ENCODE results near the gene EME2.

The EME2 gene

GRCh38 chr16:1810536-1810935 is 37.9 kb downstream of the EME2 start:
- no peaks in the 10 kb centered on the region for H3K79me2 ChIP-seq (ENCODE audit: insufficient read depth, low read length)
- no peak for DNase-seq
- no peak overlapping the region for H2AFZ ChIP-seq (ENCODE audit: low read depth, low read length)
- H3K9ac ChIP-seq (ENCODE audit: low read depth, low read length) = no peak overlapping the region
- H3K27ac ChIP-seq (ENCODE audit: low read length) = no peak overlapping the region
- no peaks in the 10 kb centered on the region for H4K20me1 ChIP-seq (ENCODE audit: insufficient read depth, low read length)
- peaks cover 55% of the 10 kb centered on the region for H3K36me3 ChIP-seq (ENCODE audit: insufficient read depth, low read length)
- no peak overlapping the region for H3K4me3 ChIP-seq (ENCODE audit: low read depth in 1 of 2, low read length in 2 of 2)
- ATAC-seq (ENCODE audit: insufficient read depth, low read depth) = no peak
- no peaks in the 10 kb centered on the region for H3K4me1 ChIP-seq (ENCODE audit: insufficient read depth, low read length)
- TF ChIP-seq EZH2 (IDR thresholded peaks at IDR 0.05; ENCODE audit: borderline replicate concordance, low read depth, low read length, severe bottlenecking) (no peak), CTCF (IDR thresholded peaks at IDR 0.05; ENCODE audit: borderline replicate concordance, extremely low read depth, low read length, poor library complexity, severe bottlenecking) (no peak)
- H3K27me3 ChIP-seq (ENCODE audit: insufficient read depth, low read length, poor library complexity) = no peaks in the 10 kb centered on the region
- no peak overlapping the region for H3K4me2 ChIP-seq (ENCODE audit: insufficient read depth, low read length)
- H3K9me3 ChIP-seq (ENCODE audit: insufficient read depth, low read length, severe bottlenecking) = no peaks in the 10 kb centered on the region

GRCh38 chr16:1812732-1813163 is 40.1 kb downstream of the EME2 start:
- Histone ChIP-seq H3K9me3 (ENCODE audit: insufficient read depth, low read length, severe bottlenecking) (no peaks in the 10 kb centered on the region), H2AFZ (ENCODE audit: low read depth, low read length) (no peak overlapping the region), H3K27ac (ENCODE audit: low read length) (no peak overlapping the region), H4K20me1 (ENCODE audit: insufficient read depth, low read length) (no peaks in the 10 kb centered on the region), H3K79me2 (ENCODE audit: insufficient read depth, low read length) (no peaks in the 10 kb centered on the region), H3K27me3 (ENCODE audit: insufficient read depth, low read length, poor library complexity) (no peaks in the 10 kb centered on the region), H3K4me1 (ENCODE audit: insufficient read depth, low read length) (no peaks in the 10 kb centered on the region), H3K36me3 (ENCODE audit: insufficient read depth, low read length) (peaks cover 62% of the 10 kb centered on the region), H3K9ac (ENCODE audit: low read depth, low read length) (no peak overlapping the region), H3K4me3 (ENCODE audit: low read depth in 1 of 2, low read length in 2 of 2) (no peak overlapping the region), H3K4me2 (ENCODE audit: insufficient read depth, low read length) (no peak overlapping the region)
- TF ChIP-seq EZH2 (IDR thresholded peaks at IDR 0.05; ENCODE audit: borderline replicate concordance, low read depth, low read length, severe bottlenecking) (no peak), CTCF (IDR thresholded peaks at IDR 0.05; ENCODE audit: borderline replicate concordance, extremely low read depth, low read length, poor library complexity, severe bottlenecking) (peak; percentile 36)
- DNase-seq = peak; percentile 28
- ATAC-seq (ENCODE audit: insufficient read depth, low read depth) = 0 out of 3 replicates have a peak, but pooled peaks have one; percentile 42

- ATAC-seq (ENCODE audit: insufficient read depth, low read depth) (no peak), DNase-seq (no peak)
- no peak overlapping the region for H3K27ac ChIP-seq (ENCODE audit: low read length)
- H3K27me3 ChIP-seq (ENCODE audit: insufficient read depth, low read length, poor library complexity) = no peaks in the 10 kb centered on the region
- H3K4me1 ChIP-seq (ENCODE audit: insufficient read depth, low read length) = no peaks in the 10 kb centered on the region
- H3K4me2 ChIP-seq (ENCODE audit: insufficient read depth, low read length) = no peak overlapping the region
- no peak overlapping the region for H3K9ac ChIP-seq (ENCODE audit: low read depth, low read length)
- H3K4me3 ChIP-seq (ENCODE audit: low read depth in 1 of 2, low read length in 2 of 2) = no peak overlapping the region
- H4K20me1 ChIP-seq (ENCODE audit: insufficient read depth, low read length) = no peaks in the 10 kb centered on the region; the same call in 1 of the 2 replicates
- TF ChIP-seq EZH2 (IDR thresholded peaks at IDR 0.05; ENCODE audit: borderline replicate concordance, low read depth, low read length, severe bottlenecking) = no peak
- TF ChIP-seq CTCF (IDR thresholded peaks at IDR 0.05; ENCODE audit: borderline replicate concordance, extremely low read depth, low read length, poor library complexity, severe bottlenecking) = no peak
- H2AFZ ChIP-seq (ENCODE audit: low read depth, low read length) = no peak overlapping the region
- H3K9me3 ChIP-seq (ENCODE audit: insufficient read depth, low read length, severe bottlenecking) = no peaks in the 10 kb centered on the region
- peaks cover 65% of the 10 kb centered on the region for H3K36me3 ChIP-seq (ENCODE audit: insufficient read depth, low read length)
- H3K79me2 ChIP-seq (ENCODE audit: insufficient read depth, low read length) = no peaks in the 10 kb centered on the region
These were observed 42.9 kb downstream of the EME2 start for GRCh38 chr16:1815461-1815860.
